HG03457 (cell line): ENCODE measurements around the gene ZNF771.
"Not testable (repeated sequence)": the region's sequence is repeated elsewhere in the genome, so short reads cannot be mapped to it uniquely, and the experiment has no call there.

Experiments used
- ATAC-seq: cut with Tn5 transposase; IDR thresholded peaks from one replicate; pipeline ENCODE4 v1.9.1; 2021; ENCODE audit warnings: moderate number of reproducible peaks; ENCODE audit not compliant: unreplicated experiment

Gene ZNF771

GRCh38 chr16:30429678-30430427 is 22.4 kb downstream of the ZNF771 start, which contains the start of gene DCTPP1:
DCTPP1 (minus strand) TSS chr16:30430030; CDS start chr16:30429980, 50 bp downstream.
- ATAC-seq = peak; percentile 93

DNA sequence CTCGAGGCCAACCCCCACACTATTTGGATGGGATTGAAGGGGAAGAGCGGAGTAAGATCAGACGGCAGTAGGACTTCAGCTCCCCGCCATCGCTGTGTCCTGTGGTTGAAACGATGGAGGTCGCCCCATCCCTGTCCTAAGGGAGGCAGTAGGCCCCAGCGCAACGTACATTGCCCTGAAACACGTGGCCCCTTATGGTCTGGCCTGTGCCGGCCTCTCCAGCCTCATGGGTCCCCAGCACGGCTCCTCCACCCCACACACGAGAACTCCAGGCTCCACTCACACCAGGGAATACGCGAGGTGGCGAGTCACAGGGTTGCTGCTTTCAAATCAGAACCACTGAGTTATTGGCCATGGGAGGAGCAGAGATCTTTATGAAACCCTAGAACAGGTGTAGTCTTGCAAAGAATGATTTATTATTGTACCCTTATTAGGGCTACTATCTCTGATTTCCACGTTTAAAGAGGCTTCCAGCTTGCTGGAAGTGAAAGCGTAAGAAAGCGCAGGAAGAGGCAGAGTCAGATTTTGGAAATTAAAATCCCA is 23.1 kb downstream of the ZNF771 start:
- peak; percentile 18 for ATAC-seq

DNA sequence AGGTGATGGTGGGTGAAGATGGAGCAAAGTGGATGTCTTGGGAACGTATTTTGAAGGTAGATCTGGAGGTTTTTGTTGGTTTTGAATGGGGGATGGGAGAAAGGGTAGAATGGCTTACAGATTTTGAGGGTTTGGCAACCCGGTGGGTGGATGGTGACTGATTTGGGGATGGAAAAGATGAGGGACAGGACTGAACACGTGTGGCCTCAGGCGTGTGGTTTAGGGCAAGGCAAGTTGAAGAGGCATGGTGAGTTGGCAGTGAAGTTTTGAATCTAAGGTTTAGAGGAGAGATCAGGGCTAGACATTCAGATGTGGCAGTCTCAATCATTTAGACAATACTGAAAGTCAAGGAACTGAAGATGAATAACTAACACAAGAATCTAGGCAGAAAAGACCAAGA is 27.4 kb downstream of the ZNF771 start:
- no peak for ATAC-seq

- no peak for ATAC-seq
Measured at GRCh38 chr16:30437511-30438046, 30.2 kb downstream of the ZNF771 start.

DNA sequence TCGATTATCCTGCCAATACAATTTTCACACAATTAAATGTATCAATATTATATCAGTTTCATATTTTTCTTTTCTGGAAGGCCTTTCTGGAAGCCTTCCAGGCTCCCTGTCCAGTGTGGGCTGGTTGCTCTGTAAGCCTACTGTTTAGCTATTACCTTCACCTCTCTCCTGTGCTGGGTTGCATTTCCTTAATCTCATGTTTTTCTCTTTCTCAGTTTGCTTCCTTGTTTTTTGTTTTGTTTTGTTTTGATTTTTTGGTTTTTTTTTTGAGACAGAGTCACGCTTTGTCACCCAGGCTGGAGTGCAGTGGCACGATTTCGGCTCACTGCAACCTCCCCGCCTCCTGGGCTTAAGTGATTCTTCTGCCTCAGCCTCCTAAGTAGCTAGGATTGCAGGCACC is 31.4 kb downstream of the ZNF771 start:
- no peak for ATAC-seq

DNA sequence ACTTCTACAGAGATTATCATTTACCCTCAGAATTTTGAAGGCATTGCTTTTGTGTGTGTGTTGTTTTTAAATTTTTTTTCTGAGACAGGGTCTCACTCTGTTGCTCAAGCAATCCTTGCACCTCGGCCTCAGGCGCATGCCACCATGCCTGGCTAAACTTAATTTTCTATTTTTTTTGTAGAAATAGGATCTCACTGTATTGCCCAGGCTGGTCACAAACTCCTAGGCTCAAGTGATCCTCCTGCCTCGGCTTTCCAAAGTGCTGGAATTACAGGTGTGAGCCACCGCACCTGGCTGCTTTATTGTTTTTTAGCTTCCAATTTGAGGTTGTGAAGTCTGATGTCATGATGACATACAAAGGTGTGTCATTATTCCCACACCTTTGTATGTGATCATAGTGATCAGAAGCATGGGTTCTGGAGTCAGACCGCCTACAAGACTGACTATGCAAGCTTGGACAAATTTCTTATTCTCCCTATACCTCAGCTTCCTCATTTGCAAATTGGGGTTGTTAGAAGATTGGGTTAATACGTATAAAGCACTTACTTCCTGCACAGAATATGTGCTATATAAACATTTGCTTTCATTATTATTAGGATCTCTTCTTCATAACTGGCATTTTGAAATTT is 32.4 kb downstream of the ZNF771 start:
- no peak for ATAC-seq

DNA sequence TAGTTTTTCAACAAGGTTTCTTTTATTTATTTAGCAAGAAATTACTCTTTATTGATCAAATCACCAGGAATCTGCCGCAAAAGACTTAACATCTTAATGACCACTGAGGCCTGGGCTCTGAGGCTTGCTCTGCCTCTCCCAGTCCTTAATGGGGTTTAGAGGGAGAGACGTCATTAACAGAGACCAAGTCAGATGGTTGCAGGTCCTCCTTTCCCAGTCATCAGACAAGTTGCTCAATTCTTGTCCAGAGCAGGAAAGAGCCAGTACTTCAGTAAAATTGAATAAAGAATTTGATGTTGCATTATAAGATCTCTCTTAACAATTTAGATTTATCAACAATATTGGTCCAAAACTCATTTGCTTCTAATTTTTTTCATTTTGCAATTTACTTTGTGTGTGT is 36.2 kb downstream of the ZNF771 start:
- ATAC-seq = no peak

DNA sequence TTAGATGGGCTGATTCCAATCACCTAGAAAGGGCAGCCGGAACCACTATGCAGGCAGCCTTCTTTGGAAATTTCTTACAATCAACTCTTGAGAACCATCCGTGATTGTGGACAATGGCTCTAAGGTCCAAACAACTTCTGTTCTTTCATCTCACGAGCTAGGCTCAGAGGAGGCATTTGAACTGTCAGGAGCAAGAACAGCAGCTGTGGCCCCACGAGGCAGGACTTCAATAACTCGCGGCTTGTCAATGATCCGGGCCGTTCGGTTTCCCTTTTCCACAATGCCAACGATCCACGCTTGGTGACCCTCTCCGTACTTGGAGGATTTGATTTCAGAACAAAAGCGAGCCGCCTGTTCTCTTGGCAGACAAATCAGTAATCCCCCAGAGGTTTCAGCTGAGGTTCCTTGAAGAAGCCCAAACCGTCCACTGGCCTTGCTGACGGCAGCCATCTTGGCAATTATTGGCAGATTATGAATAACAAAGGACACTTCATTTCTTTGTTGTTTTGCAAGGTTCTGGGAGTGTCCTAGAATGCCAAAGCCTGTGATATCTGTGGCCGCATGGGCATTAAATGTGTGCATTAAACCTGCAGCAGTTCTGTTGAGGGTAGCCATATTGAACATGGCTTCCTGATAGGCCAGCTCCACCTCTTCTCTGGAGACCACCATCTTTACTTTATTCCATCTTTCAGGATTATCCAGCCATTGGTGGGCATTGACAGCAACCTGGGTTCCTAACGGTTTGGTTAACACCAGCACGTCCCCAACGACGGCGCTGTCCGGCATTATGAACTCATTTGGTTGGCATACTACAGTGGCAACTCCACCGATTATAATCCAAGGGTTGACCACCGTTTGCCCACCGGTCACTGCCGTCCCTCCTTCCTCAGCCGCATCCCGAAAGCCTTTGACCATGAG is 37.1 kb downstream of the ZNF771 start:
- ATAC-seq = no peak

DNA sequence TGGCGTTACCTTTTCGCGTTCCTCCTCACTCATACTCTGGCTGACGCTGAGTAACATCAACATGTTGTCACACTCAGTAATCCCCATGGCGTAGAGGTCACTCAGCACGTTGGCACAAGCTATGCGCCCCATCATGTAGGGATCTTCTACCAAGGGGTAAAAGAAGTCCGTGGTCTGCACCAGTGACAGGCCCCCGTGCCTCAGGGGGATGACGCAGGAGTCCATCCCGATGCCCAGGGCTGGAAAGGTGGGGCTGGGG is 37.7 kb downstream of the ZNF771 start:
- ATAC-seq = no peak

GRCh38 chr16:30445408-30446202 is 38.2 kb downstream of the ZNF771 start, which contains the start of gene SEPHS2:
SEPHS2 (minus strand) TSS chr16:30445874; CDS start chr16:30445727, 147 bp downstream.
- no peak for ATAC-seq

DNA sequence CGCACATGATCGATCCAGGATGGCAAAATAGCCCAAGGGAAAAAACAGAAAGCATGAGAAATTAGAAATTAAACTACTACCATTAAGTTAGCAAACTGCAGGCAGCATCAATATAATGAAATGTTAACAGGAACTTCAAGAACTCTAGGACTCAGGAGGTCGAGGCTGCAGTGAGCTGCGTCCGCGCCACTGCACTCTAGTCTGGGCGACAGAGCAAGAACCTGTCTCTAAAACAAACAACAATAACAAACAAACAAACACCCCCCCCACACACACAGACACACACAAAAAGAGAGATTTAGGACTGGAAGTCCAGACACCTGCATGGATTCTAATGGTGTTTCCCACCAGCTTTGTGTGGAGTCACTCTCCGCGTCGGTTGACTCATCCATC is 38.8 kb downstream of the ZNF771 start:
- no peak for ATAC-seq

GRCh38 chr16:30447512-30448226 is 40.3 kb downstream of the ZNF771 start:
- no peak for ATAC-seq

- ATAC-seq = no peak
Measured at GRCh38 chr16:30449116-30449435, 41.7 kb downstream of the ZNF771 start.

DNA sequence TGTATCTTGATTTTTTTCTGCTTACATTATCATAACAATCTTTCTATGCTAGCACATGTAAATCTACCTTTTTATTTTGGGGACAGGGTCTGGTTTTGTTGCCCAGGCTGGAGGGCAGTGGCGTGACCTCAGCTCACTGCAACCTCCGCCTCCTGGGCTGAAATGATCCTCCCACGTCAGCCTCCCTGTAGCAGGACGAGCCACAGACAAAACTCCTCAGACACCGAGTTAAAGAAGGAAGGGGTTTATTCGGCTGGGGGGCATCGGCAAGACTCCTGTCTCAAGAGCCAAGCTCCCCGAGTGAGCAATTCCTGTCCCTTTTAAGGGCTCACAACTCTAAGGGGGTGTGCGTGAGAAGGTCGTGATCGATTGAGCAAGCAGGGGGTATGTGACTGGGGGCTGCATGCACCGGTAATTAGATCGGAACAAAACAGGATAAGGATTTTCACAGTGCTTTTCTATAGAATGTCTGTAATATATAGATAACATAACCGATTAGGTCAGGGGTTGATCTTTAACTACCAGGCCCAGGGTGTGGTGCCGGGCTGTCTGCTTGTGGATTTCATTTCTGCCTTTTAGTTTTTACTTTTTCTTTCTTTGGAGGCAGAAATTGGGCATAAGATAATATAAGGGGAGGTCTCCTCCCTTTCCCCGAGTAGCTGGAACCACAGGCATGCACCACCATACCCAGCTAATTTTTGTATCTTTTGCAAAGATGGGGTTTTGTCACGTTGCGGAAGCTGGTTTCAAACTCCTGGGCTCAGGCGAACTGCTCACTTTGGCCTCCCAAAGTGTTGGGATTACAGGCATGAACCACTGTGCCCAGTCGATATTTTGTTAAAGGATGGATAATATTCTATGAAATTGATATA is 45.5 kb downstream of the ZNF771 start:
- ATAC-seq = not testable (repeated sequence)

DNA sequence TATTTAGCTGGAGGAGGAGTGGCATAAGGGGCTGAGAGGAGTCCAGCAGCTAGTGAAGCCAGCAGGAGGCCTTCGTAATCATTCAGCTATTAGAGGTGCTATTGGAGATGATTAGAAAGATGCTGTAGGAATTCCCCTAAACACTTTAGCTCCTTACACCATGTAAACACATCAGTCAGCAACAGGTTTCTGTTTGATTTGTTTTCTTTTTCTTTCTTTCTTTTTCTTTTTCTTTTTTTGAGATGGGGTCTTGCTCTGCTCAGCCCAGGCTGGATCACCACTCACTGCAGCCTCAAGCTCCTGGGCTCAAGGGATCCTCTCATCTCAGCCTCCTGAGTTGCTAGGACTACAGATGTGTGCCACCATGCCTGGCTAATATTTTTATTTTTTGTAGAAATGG is 48.9 kb downstream of the ZNF771 start:
- no peak for ATAC-seq

- no peak for ATAC-seq
Measured at GRCh38 chr16:30457256-30457655, 49.9 kb downstream of the ZNF771 start.

- no peak for ATAC-seq
Measured at GRCh38 chr16:30457743-30458560, 50.5 kb downstream of the ZNF771 start.
